ENCODE measurements around the gene TPCN1.

GRCh38 chr12:113322343-113322742, 101.1 kb downstream of the TPCN1 start:
- TF ChIP-seq POLR2AphosphoS5 (IDR thresholded peaks at IDR 0.05) (no peak), CTCF (IDR thresholded peaks at IDR 0.05) (no peak), POLR2A (IDR thresholded peaks at IDR 0.05) (no peak)

Data from breast epithelium (tissue), 3 donors.